ENCODE measurements around the gene NOL4.

The NOL4 gene

DNA sequence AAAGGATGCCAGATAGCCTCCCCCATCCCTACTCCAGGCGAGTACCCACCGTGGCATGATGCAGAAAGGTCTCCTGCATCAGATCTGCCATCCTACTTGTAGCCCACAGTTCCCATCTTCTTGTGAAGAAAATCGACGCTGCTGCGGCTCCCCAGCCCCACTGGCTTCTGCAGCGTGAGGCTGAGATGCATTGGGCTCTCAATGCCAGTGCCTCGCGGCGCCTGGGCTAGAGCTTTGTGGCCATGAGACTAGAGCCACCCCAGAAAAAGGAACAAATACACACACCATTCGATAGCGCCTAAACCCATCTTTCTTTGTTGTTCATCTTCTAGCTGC is 2.8 kb downstream of the NOL4 start:
- WGBS (ENCODE audit: insufficient coverage), result 3% methylated on average over 9 of the region's 11 CpGs
- Histone ChIP-seq H3K9me3 (ENCODE audit: control extremely low read depth in 1 of 5, control insufficient read depth in 4 of 5, insufficient read depth in 2 of 5, low read depth in 1 of 5, low read length in 4 of 5) (no peaks in the 10 kb centered on the region), H3K4me1 (ENCODE audit: control extremely low read depth in 1 of 4, control insufficient read depth in 4 of 4, insufficient read depth in 4 of 4, low read length in 3 of 4) (peaks cover 0 to 28% (median 13%) of the 10 kb centered on the region in 4 experiments), H3K27ac (ENCODE audit: insufficient read depth in 1 of 2, low read depth in 1 of 2, low read length in 2 of 2, poor library complexity in 1 of 2, severe bottlenecking in 2 of 2) (no peak overlapping the region), H3K36me3 (ENCODE audit: control insufficient read depth in 4 of 4, insufficient read depth in 4 of 4, low read length in 3 of 4) (no peaks in the 10 kb centered on the region), H3K4me3 (ENCODE audit: control insufficient read depth in 1 of 7, extremely low read depth in 1 of 7, insufficient read depth in 4 of 7, low read depth in 2 of 7, low read length in 6 of 7) (no peak overlapping the region), H3K27me3 (replicated peaks in 2 of 5; ENCODE audit: control insufficient read depth in 4 of 5, insufficient read depth in 5 of 5, low read length in 4 of 5) (peaks cover 4 to 80% (median 43%) of the 10 kb centered on the region in 5 experiments)
- ChIA-PET POLR2A (no interaction called here), CTCF (no interaction called here)
- DNase-seq, result peak in 2 of 3 donors; percentile 13 to 14

GRCh38 chr18:34220081-34220815 is 4.5 kb downstream of the NOL4 start:
- WGBS (ENCODE audit: insufficient coverage), result no CpG with 5 or more reads among the region's 6 CpGs

DNA sequence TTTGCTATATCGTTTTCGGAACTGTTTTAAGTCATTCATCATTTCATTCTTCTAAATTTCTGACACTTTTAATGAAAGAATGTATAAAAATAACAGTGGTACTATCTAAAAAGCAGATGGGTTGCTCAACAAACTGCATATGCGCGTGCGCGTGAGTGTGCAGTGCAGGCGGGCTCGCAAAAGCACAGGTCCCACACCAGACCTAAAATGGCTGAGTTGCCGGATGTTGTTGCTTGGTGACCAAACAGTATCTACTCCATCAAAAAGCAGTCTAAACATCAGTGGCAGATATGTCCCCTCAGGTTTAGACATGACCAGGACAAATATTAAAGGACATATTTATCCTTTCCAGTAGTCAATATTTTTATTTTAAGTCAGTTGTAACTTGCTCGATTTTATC is 5.1 kb downstream of the NOL4 start:
- no peaks in the 10 kb centered on the region for H3K36me3 ChIP-seq (ENCODE audit: control insufficient read depth in 4 of 4, insufficient read depth in 4 of 4, low read length in 3 of 4)
- ChIA-PET CTCF (no interaction called here), POLR2A (no interaction called here)
- H3K4me3 ChIP-seq (ENCODE audit: control insufficient read depth in 1 of 7, extremely low read depth in 1 of 7, insufficient read depth in 4 of 7, low read depth in 2 of 7, low read length in 6 of 7), result no peak overlapping the region
- no peak for DNase-seq
- H3K9me3 ChIP-seq (ENCODE audit: control extremely low read depth in 1 of 5, control insufficient read depth in 4 of 5, insufficient read depth in 2 of 5, low read depth in 1 of 5, low read length in 4 of 5), result no peaks in the 10 kb centered on the region
- no peak overlapping the region for H3K27ac ChIP-seq (ENCODE audit: insufficient read depth in 1 of 2, low read depth in 1 of 2, low read length in 2 of 2, poor library complexity in 1 of 2, severe bottlenecking in 2 of 2)
- 93% methylated on average over 7 of the region's 10 CpGs for WGBS (ENCODE audit: insufficient coverage)
- peaks cover 4 to 58% (median 35%) of the 10 kb centered on the region in 5 experiments for H3K27me3 ChIP-seq (replicated peaks in 2 of 5; ENCODE audit: control insufficient read depth in 4 of 5, insufficient read depth in 5 of 5, low read length in 4 of 5)
- H3K4me1 ChIP-seq (ENCODE audit: control extremely low read depth in 1 of 4, control insufficient read depth in 4 of 4, insufficient read depth in 4 of 4, low read length in 3 of 4), result peaks cover 0 to 27% (median 12%) of the 10 kb centered on the region in 4 experiments

More at GRCh38 chr18:34220081-34220815, 4.5 kb downstream of the NOL4 start:
- ChIA-PET POLR2A (no interaction called here), CTCF (no interaction called here)
- Histone ChIP-seq H3K4me1 (ENCODE audit: control extremely low read depth in 1 of 4, control insufficient read depth in 4 of 4, insufficient read depth in 4 of 4, low read length in 3 of 4) (peaks cover 0 to 28% (median 13%) of the 10 kb centered on the region in 4 experiments), H3K27me3 (replicated peaks in 2 of 5; ENCODE audit: control insufficient read depth in 4 of 5, insufficient read depth in 5 of 5, low read length in 4 of 5) (peaks cover 4 to 63% (median 38%) of the 10 kb centered on the region in 5 experiments), H3K27ac (ENCODE audit: insufficient read depth in 1 of 2, low read depth in 1 of 2, low read length in 2 of 2, poor library complexity in 1 of 2, severe bottlenecking in 2 of 2) (no peak overlapping the region), H3K4me3 (ENCODE audit: control insufficient read depth in 1 of 7, extremely low read depth in 1 of 7, insufficient read depth in 4 of 7, low read depth in 2 of 7, low read length in 6 of 7) (no peak overlapping the region), H3K36me3 (ENCODE audit: control insufficient read depth in 4 of 4, insufficient read depth in 4 of 4, low read length in 3 of 4) (no peaks in the 10 kb centered on the region), H3K9me3 (ENCODE audit: control extremely low read depth in 1 of 5, control insufficient read depth in 4 of 5, insufficient read depth in 2 of 5, low read depth in 1 of 5, low read length in 4 of 5) (no peaks in the 10 kb centered on the region)
- no peak for DNase-seq

- peaks cover 0 to 1% (median 0%) of the 10 kb centered on the region in 5 experiments for H3K9me3 ChIP-seq (ENCODE audit: control extremely low read depth in 1 of 5, control insufficient read depth in 4 of 5, insufficient read depth in 2 of 5, low read depth in 1 of 5, low read length in 4 of 5)
- CTCF ChIA-PET, result no interaction called here
- H3K27ac ChIP-seq (ENCODE audit: insufficient read depth in 1 of 2, low read depth in 1 of 2, low read length in 2 of 2, poor library complexity in 1 of 2, severe bottlenecking in 2 of 2), result no peak overlapping the region
- 55% methylated on average over 1 of the region's 1 CpG for WGBS (ENCODE audit: insufficient coverage)
- no peak overlapping the region for H3K4me3 ChIP-seq (ENCODE audit: control insufficient read depth in 1 of 7, extremely low read depth in 1 of 7, insufficient read depth in 4 of 7, low read depth in 2 of 7, low read length in 6 of 7)
- POLR2A ChIA-PET, result no interaction called here
- no peaks in the 10 kb centered on the region for H3K4me1 ChIP-seq (ENCODE audit: control extremely low read depth in 1 of 4, control insufficient read depth in 4 of 4, insufficient read depth in 4 of 4, low read length in 3 of 4)
- no peak for DNase-seq
- no peaks in the 10 kb centered on the region for H3K36me3 ChIP-seq (ENCODE audit: control insufficient read depth in 4 of 4, insufficient read depth in 4 of 4, low read length in 3 of 4)
- H3K27me3 ChIP-seq (replicated peaks in 2 of 5; ENCODE audit: control insufficient read depth in 4 of 5, insufficient read depth in 5 of 5, low read length in 4 of 5), result no peaks in the 10 kb centered on the region
These were observed 12.2 kb downstream of the NOL4 start for GRCh38 chr18:34212511-34212910.

DNA sequence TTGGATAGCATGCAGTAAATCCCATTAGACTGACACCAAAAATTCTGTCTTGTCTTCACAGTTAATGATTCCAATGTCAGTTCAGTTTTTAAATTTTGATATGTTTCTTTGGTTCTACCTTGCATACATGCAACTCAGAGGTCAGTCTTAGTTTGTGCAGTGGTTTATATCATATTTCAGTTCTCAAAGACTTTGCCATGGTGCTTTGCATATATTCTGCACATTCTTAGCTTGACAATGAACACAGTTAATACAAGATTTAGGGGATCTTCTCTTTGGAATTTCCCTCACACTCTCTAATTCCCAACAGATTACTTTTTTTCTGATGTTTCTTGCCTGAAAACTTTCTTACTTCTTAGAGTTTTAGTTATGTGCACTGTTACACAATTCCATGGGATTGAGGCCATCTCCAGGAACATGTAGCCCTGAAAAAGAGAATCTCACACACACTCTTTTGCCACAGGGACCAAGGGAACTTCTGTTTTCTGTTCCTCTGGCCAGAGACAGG is 17.3 kb downstream of the NOL4 start:
- Histone ChIP-seq H3K4me3 (ENCODE audit: control insufficient read depth in 1 of 7, extremely low read depth in 1 of 7, insufficient read depth in 4 of 7, low read depth in 2 of 7, low read length in 6 of 7) (no peak overlapping the region), H3K36me3 (ENCODE audit: control insufficient read depth in 4 of 4, insufficient read depth in 4 of 4, low read length in 3 of 4) (no peaks in the 10 kb centered on the region), H3K27me3 (replicated peaks in 2 of 5; ENCODE audit: control insufficient read depth in 4 of 5, insufficient read depth in 5 of 5, low read length in 4 of 5) (no peaks in the 10 kb centered on the region), H3K4me1 (ENCODE audit: control extremely low read depth in 1 of 4, control insufficient read depth in 4 of 4, insufficient read depth in 4 of 4, low read length in 3 of 4) (no peaks in the 10 kb centered on the region), H3K9me3 (ENCODE audit: control extremely low read depth in 1 of 5, control insufficient read depth in 4 of 5, insufficient read depth in 2 of 5, low read depth in 1 of 5, low read length in 4 of 5) (peaks cover 0 to 3% (median 0%) of the 10 kb centered on the region in 5 experiments), H3K27ac (ENCODE audit: insufficient read depth in 1 of 2, low read depth in 1 of 2, low read length in 2 of 2, poor library complexity in 1 of 2, severe bottlenecking in 2 of 2) (no peak overlapping the region)
- no peak for DNase-seq
- ChIA-PET CTCF (no interaction called here), POLR2A (no interaction called here)

DNA sequence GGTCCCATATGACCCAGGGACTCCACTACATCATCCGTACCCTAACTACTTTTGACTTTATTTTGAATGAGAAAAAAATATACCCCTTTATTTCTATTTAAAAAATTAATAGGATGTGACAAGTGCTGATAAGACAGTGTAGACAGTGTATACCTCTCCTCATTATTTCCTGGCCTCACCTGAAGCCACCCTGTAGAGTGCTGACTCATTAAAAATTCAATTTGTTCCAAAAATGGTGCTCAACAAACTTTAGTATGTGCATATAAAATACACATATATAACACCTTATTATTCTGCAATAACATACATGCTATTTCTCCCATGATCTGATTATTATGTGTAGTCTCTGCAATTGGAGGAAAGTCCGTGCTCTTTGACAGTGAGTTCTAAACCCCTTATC is 20.8 kb downstream of the NOL4 start:
- H3K4me3 ChIP-seq (ENCODE audit: control insufficient read depth in 1 of 7, extremely low read depth in 1 of 7, insufficient read depth in 4 of 7, low read depth in 2 of 7, low read length in 6 of 7), result no peak overlapping the region
- H3K36me3 ChIP-seq (ENCODE audit: control insufficient read depth in 4 of 4, insufficient read depth in 4 of 4, low read length in 3 of 4), result no peaks in the 10 kb centered on the region
- CTCF ChIA-PET, result no interaction called here
- H3K4me1 ChIP-seq (ENCODE audit: control extremely low read depth in 1 of 4, control insufficient read depth in 4 of 4, insufficient read depth in 4 of 4, low read length in 3 of 4), result no peaks in the 10 kb centered on the region
- POLR2A ChIA-PET, result no interaction called here
- no peaks in the 10 kb centered on the region for H3K27me3 ChIP-seq (replicated peaks in 2 of 5; ENCODE audit: control insufficient read depth in 4 of 5, insufficient read depth in 5 of 5, low read length in 4 of 5)
- no CpG with 5 or more reads among the region's 2 CpGs for WGBS (ENCODE audit: insufficient coverage)
- H3K27ac ChIP-seq (ENCODE audit: insufficient read depth in 1 of 2, low read depth in 1 of 2, low read length in 2 of 2, poor library complexity in 1 of 2, severe bottlenecking in 2 of 2), result no peak overlapping the region
- peaks cover 0 to 3% (median 0%) of the 10 kb centered on the region in 5 experiments for H3K9me3 ChIP-seq (ENCODE audit: control extremely low read depth in 1 of 5, control insufficient read depth in 4 of 5, insufficient read depth in 2 of 5, low read depth in 1 of 5, low read length in 4 of 5)
- DNase-seq, result no peak

- Histone ChIP-seq H3K9me3 (ENCODE audit: control extremely low read depth in 1 of 5, control insufficient read depth in 4 of 5, insufficient read depth in 2 of 5, low read depth in 1 of 5, low read length in 4 of 5) (no peaks in the 10 kb centered on the region), H3K27me3 (replicated peaks in 2 of 5; ENCODE audit: control insufficient read depth in 4 of 5, insufficient read depth in 5 of 5, low read length in 4 of 5) (no peaks in the 10 kb centered on the region), H3K36me3 (ENCODE audit: control insufficient read depth in 4 of 4, insufficient read depth in 4 of 4, low read length in 3 of 4) (no peaks in the 10 kb centered on the region), H3K27ac (ENCODE audit: insufficient read depth in 1 of 2, low read depth in 1 of 2, low read length in 2 of 2, poor library complexity in 1 of 2, severe bottlenecking in 2 of 2) (no peak overlapping the region), H3K4me3 (ENCODE audit: control insufficient read depth in 1 of 7, extremely low read depth in 1 of 7, insufficient read depth in 4 of 7, low read depth in 2 of 7, low read length in 6 of 7) (no peak overlapping the region), H3K4me1 (ENCODE audit: control extremely low read depth in 1 of 4, control insufficient read depth in 4 of 4, insufficient read depth in 4 of 4, low read length in 3 of 4) (no peaks in the 10 kb centered on the region)
- DNase-seq, result no peak
- POLR2A ChIA-PET, result no interaction called here
- CTCF ChIA-PET, result no interaction called here
These were observed 28.5 kb downstream of the NOL4 start for GRCh38 chr18:34196256-34196655.

Data from common myeloid progenitor, CD34-positive (primary cell).